Left renal pelvis (tissue), 4 donors: Measurements from ENCODE around the gene TMEM9B. TPM values are rescaled to one million over a fixed set of nuclear protein-coding genes. Genes with fewer than 3 reads are reported as not detected.
"Not testable (repeated sequence)": the region's sequence is repeated elsewhere in the genome, so short reads cannot be mapped to it uniquely, and the experiment has no call there.

Experiments
- DNase-seq, 4 donors: peaks; one replicate each; pipeline ENCODE4 v3.0.0-alpha.2; 2013; ENCODE audit warnings: low read depth in 4 of 4, low spot score in 3 of 4
- polyA plus RNA-seq, 4 donors: library from polyadenylated mRNA; unstranded; fragments of 120-200 nt; gene quantifications; one replicate each; pipeline ENCODE4 v1.2.1, GENCODE V29; 2013; ENCODE audit not compliant: insufficient read length in 4 of 4

Gene TMEM9B
- polyA plus RNA-seq = 10 to 100 TPM; 48.0 to 82.6 (median 62.2) TPM

- DNase-seq = peak; percentile 74 to 83 (median 78)
Measured at GRCh38 chr11:8964324-8965320, at the start of gene TMEM9B. TSS of gene TMEM9B (minus strand) at chr11:8964442. CDS start at chr11:8964313, 129 bp downstream.

- DNase-seq = no peak
Measured at GRCh38 chr11:9013373-9013772, 49.1 kb upstream of the TMEM9B start.

- DNase-seq = not testable (repeated sequence)
Measured at GRCh38 chr11:9009538-9009937, 45.3 kb upstream of the TMEM9B start.

DNA sequence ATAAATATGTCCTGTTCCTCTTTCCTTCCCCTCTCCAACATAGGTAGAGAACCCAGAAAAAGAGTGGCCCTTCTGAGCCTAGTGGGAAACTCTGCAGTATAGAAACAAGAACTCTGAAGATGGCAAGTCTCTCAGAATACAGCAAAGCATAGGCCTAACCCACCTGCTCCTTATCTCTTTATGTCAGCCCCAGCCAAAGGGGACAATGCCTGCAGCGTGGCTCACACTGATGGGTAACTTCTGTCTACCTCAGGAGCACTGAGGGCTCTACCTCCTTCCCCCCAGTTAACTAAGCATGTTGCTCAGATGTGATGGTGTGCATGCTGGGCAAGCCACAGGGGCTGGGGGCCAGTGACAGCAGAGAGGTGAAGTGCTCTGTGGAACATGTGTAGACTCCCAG lies 44.4 kb upstream of the TMEM9B start:
- no peak for DNase-seq

DNA sequence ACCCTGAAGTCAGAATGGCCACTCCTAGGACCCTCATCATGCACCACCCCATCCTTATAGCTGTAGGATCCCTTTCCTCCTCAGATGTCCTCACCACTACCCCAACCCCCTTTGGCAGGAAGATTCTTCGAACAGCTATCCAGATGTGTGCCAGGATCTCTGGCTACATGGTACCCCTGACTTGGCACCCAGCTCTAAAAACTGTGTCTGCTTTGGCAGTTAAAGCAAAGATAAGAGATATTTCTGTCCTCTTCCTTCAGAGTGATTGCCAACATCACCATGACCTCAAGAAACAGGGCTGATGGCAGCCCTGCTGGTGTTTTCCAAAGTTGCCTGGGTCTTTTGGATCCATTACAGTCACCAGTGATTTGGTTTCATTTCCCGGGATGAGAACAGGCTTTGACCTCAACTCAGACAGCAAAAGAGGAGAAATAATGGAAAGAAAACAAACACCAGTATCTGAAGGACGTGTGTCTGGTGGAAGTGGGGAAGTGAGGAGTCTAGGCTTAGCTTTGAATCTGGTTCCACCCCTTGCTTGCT lies 43.8 kb upstream of the TMEM9B start:
- no peak for DNase-seq

DNA sequence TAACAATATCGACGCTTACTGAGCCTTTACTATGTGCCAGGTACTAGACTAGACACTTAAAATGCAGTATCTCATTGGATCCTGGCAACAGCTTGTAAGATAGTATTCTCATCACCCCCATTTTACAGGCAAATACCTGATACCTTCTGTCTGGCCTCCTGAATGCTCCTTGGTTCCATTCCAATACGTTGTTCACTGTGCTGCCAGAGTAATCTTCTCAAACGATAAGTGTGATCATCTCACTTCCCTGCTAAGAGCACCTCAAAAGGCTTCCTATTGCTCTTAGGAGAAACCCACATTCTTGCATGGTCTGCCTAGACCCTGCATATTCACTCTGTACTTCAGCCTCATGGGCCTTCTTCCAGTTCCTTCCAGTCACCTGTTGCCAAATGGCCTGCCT lies 40.8 kb upstream of the TMEM9B start:
- no peak for DNase-seq

GRCh38 chr11:9004183-9004926 lies 40.1 kb upstream of the TMEM9B start:
- DNase-seq = peak in 1 of 4 donors; percentile 21

- DNase-seq = peak in 3 of 4 donors; percentile 6 to 36 (median 34)
Measured at GRCh38 chr11:9003573-9004182, 39.4 kb upstream of the TMEM9B start, which contains the start of gene NRIP3. TSS of gene NRIP3 (minus strand) at chr11:9004001. CDS start at chr11:9003935, 66 bp downstream.

DNA sequence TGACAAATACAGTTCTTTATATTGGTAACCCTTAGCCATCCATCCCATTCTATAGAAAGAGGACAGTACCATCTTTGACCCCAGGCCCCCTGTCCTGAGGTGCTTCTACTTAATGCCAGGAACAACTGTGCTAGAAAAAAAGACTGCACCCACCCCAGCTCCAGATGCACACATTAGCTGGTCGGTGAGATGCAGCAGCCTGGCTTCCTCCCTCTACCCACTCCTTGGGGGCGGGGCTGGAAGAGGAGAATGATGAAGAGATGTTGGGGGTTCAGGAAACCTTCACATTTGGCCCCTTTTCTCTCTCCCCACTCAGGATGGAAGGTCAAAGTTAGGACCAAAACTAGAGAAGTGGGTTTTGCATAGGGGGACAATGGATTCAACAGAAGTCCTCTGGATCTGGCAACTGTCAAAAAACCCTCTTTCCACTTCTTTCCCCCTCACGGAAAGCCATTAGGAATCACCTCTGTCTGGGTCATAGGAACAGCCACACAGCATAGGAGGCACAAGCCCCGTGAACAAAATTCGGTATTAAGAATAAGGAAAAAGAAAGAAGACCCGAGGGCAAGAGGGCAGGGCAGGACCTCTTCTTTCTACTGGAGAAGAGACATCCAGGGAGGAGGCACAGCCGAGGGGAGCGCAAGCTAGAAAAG lies 38.8 kb upstream of the TMEM9B start:
- DNase-seq = no peak

DNA sequence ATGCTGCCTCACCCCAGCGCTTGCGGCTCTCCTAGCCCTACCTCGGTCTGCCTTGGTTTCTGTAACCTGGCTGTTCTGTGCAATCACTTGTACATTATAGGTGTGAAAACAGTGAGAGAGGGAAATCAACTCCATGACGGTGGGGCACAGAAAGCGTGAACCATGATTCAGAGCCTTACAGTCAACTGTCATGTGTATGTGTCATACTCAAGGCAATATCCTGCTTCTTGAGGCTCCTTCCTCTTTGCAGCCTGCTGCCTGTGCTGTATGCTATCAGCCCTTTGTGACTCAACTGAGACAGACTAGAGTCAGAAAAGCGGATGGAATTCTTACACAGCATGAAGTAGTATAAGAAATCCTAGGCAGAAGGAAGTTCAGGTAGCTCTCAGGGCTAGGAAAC lies 37.5 kb upstream of the TMEM9B start:
- DNase-seq = no peak

DNA sequence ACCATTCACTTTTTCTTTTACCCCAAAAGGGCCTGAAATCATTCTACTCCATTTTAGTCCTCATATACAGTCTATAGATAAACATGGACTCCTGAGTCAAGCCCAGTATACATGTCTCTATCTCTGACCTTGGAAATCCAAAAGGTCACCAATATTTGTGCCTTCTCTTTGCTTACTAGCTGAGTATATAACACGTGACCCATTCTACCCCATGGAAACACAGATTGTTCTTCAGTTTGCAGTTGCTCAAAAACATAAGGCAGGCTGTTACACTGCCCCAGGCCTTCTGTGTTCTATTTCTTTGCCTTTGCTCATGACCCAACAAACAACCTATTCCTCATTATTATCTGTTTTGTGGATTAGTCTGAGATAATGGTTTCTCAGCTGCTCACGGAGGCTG lies 33.8 kb upstream of the TMEM9B start:
- no peak for DNase-seq

DNA sequence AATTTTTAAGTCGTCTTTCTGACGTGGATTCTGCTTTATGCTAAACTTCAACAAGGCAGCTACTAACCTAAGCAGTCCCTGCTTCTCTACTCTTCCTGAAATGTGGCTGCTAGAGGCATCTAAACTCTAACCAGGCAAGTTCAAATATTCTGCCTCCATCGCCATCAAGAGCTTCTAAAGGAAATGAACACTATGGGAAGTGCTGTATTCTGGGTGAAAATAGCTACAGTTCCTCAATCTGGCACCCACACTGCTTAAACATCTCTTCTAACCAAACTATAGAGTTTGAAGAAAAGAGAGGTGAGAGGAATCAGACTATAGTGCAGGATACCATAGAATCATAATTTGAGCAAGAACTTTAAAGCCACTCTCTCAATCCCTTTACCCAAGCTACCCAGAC lies 33.2 kb upstream of the TMEM9B start:
- no peak for DNase-seq

DNA sequence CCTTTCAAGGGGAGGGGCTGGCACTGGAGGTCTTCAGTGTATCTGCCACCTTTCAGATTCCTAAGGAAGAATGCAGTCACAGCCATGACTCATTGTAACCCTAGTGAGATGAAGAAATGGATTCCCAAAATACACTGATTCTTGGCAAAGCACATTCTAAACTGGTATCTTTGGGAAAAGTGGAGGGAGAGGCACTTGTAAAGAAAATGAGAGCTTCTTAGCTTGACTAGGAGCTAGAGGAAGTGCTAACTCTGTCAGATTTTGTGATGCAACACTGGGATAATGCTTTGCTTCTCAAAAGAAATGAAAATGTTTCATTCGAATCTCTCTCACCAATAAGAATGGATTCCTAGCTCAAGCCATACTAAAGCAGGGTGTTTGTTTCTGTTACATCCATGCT lies 25.2 kb upstream of the TMEM9B start:
- DNase-seq = no peak

- no peak for DNase-seq
Measured at GRCh38 chr11:8988329-8989234, 24.3 kb upstream of the TMEM9B start.

DNA sequence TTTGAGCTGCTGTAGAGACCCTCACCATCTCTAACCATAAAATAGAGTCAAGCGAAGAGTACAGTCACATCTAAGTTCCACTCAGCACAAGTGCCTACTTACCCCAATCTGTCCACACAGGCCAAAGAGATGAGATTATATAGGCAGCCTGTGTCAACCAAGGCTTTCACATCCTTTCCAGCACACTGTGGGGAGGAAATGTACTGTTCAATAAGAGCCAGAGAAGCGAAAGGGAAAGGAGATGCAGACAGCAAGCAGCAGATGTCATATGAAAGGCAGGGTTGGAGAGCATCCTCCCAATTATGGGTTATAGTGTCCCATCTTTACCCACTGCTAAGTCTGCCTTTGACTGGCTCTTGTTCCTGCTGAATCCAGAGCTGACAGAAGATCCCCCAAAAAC lies 23.2 kb upstream of the TMEM9B start:
- no peak for DNase-seq

DNA sequence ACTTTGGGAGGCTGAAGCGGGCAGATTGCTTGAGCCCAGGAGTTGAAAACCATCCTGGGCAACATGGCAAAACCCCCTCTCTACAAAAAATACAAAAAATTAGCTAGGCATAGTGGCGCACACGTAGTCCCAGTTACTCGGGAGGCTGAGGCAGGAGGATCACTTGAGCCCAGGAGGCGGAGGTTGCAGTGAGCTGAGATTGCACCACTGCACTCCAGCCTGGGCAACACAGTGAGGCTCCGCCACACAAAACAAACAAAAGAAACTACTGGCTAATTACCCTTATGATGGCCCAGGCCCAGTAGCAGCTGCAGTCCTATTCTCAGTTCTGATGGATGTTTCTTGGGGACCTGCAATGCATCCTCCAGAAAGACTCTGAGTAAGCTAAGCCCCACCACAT lies 22.5 kb upstream of the TMEM9B start:
- DNase-seq = not testable (repeated sequence)

DNA sequence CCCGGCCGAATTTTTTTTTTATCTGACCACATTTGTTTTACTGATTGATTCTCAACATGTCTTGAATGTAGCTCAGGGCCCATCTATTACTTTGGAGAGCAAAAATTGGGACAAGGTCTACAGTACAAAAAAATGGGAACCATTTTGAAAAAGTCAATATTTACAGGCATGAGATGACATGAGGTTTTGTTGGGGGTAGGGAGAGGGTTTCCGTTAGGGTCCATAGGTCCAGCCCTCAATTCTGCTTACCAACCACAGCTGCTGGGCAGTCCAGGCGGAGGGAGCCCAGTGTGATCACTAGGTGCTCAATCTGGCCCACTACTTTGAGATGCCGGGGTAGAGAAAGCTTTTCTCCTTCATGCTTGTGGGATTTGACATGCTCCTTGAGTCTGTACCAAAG lies 21.2 kb upstream of the TMEM9B start:
- DNase-seq = no peak

DNA sequence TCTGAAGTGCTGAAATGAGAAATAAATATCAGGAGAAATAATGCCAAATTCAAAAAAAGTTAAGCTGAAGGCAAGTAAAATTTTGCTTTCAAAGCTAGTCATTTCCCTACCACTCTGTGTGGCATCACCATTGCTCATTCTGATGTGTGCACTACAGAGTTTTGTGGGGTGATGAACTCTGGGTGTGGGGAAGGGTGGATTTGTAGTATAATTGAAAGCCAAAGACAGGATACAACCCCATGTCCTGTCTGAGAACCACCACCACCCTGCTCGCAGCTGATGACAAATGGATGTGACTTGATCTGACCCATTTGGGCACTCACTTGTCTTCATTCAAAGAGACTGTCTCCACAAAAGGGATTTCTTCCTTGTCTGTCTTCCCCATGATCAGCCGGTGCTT lies 19.3 kb upstream of the TMEM9B start:
- no peak for DNase-seq

- no peak for DNase-seq
Measured at GRCh38 chr11:8980485-8980884, 16.2 kb upstream of the TMEM9B start.
